ENCODE data around the gene SERINC1.

- TF ChIP-seq, protein P1, sequence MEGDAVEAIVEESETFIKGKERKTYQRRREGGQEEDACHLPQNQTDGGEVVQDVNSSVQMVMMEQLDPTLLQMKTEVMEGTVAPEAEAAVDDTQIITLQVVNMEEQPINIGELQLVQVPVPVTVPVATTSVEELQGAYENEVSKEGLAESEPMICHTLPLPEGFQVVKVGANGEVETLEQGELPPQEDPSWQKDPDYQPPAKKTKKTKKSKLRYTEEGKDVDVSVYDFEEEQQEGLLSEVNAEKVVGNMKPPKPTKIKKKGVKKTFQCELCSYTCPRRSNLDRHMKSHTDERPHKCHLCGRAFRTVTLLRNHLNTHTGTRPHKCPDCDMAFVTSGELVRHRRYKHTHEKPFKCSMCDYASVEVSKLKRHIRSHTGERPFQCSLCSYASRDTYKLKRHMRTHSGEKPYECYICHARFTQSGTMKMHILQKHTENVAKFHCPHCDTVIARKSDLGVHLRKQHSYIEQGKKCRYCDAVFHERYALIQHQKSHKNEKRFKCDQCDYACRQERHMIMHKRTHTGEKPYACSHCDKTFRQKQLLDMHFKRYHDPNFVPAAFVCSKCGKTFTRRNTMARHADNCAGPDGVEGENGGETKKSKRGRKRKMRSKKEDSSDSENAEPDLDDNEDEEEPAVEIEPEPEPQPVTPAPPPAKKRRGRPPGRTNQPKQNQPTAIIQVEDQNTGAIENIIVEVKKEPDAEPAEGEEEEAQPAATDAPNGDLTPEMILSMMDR (IDR thresholded peaks at IDR 0.05): no peak
- no peak for TF ChIP-seq POLR2A (IDR thresholded peaks at IDR 0.05)
Observed at GRCh38 chr6:122404444-122404843, 67.2 kb downstream of the SERINC1 start.

All from uterus (tissue), 2 donors.